Esophagus muscularis mucosa (tissue), 4 donors: Measurements from ENCODE around the gene GALNT18.

ENCODE experiments used
- CTCF ChIP-seq, 3 experiments: fragments of 200-600 bp in 2 of 3; fragments of 450-650 bp in 1 of 3; sonication (generic) in 2 of 3; IDR thresholded peaks; one replicate each; pipeline ENCODE4 v1.5.1; 2017 to 2019; ENCODE audit warnings: antibody characterized with exemption in 3 of 3, mild to moderate bottlenecking in 2 of 3, moderate library complexity in 1 of 3
- EP300 ChIP-seq: sonication (generic); formaldehyde crosslinking; IDR thresholded peaks from one replicate; pipeline ENCODE4 v1.6.1; 2017; ENCODE audit warnings: antibody characterized with exemption
- POLR2A ChIP-seq: fragments of 450-650 bp; IDR thresholded peaks from one replicate; pipeline ENCODE4 v1.6.1; 2017; ENCODE audit warnings: antibody characterized with exemption, moderate library complexity, mild to moderate bottlenecking, low read depth
- POLR2AphosphoS5 ChIP-seq, 2 donors: sonication (generic); formaldehyde crosslinking; IDR thresholded peaks; one replicate each; pipeline ENCODE4 v1.6.1; 2017; ENCODE audit warnings: antibody characterized with exemption in 2 of 2

- TF ChIP-seq POLR2A (no peak), POLR2AphosphoS5 (IDR thresholded peaks at IDR 0.05) (no peak), CTCF (IDR thresholded peaks at IDR 0.05) (no peak), EP300 (no peak)
Measured at GRCh38 chr11:11241284-11241683, 380.5 kb downstream of the GALNT18 start.
